Measurements from ENCODE around the gene TERF2IP.

TERF2IP gene

GRCh38 chr16:75695708-75696107 lies 48.1 kb downstream of the TERF2IP start:
- ATAC-seq, result no peak
- TF ChIP-seq BACH2 (CRISPR knock-in tag; IDR thresholded peaks at IDR 0.05; ENCODE audit: borderline replicate concordance) (no peak), CSRNP3 (CRISPR knock-in tag; IDR thresholded peaks at IDR 0.05) (no peak), OSR1 (CRISPR knock-in tag; IDR thresholded peaks at IDR 0.05) (no peak), PPARA (CRISPR knock-in tag; IDR thresholded peaks at IDR 0.05; ENCODE audit: borderline replicate concordance) (no peak), ZFP30 (CRISPR knock-in tag; IDR thresholded peaks at IDR 0.05) (no peak), TCF4 (CRISPR knock-in tag; IDR thresholded peaks at IDR 0.05; ENCODE audit: borderline replicate concordance) (no peak), ARNTL (CRISPR knock-in tag; IDR thresholded peaks at IDR 0.05; ENCODE audit: borderline replicate concordance, low read depth) (no peak), ZC3H10 (CRISPR knock-in tag; IDR thresholded peaks at IDR 0.05) (no peak)

GRCh38 chr16:75697571-75697970 lies 50.0 kb downstream of the TERF2IP start:
- ATAC-seq, result no peak
- no peak for TF ChIP-seq TSHZ2 (CRISPR knock-in tag; IDR thresholded peaks at IDR 0.05)
- TF ChIP-seq GLIS3 (CRISPR knock-in tag; IDR thresholded peaks at IDR 0.05), result no peak
- TF ChIP-seq CSRNP3 (CRISPR knock-in tag; IDR thresholded peaks at IDR 0.05), result no peak
- TF ChIP-seq ZNF8 (CRISPR knock-in tag; IDR thresholded peaks at IDR 0.05), result no peak
- no peak for TF ChIP-seq CSDC2 (CRISPR knock-in tag; IDR thresholded peaks at IDR 0.05)
- TF ChIP-seq PATZ1 (CRISPR knock-in tag; IDR thresholded peaks at IDR 0.05; ENCODE audit: borderline replicate concordance), result no peak
- TF ChIP-seq ZNF565 (CRISPR knock-in tag; conservative IDR thresholded peaks at IDR 0.05; ENCODE audit: low read depth), result no peak
- no peak for TF ChIP-seq CREB5 (CRISPR knock-in tag; IDR thresholded peaks at IDR 0.05; ENCODE audit: low read depth)
- TF ChIP-seq PPARA (CRISPR knock-in tag; IDR thresholded peaks at IDR 0.05; ENCODE audit: borderline replicate concordance), result no peak
- no peak for TF ChIP-seq ESRRG (CRISPR knock-in tag; IDR thresholded peaks at IDR 0.05)
- TF ChIP-seq OSR1 (CRISPR knock-in tag; IDR thresholded peaks at IDR 0.05), result no peak

GRCh38 chr16:75701361-75701760 lies 53.8 kb downstream of the TERF2IP start, which contains the start of gene DUXB:
TSS of gene DUXB (minus strand) at chr16:75701461. CDS start at chr16:75701418, 43 bp downstream.
- ATAC-seq, result no peak

GRCh38 chr16:75702242-75702641 lies 54.7 kb downstream of the TERF2IP start:
- ATAC-seq, result no peak
- no peak for TF ChIP-seq ZNF70 (CRISPR knock-in tag; IDR thresholded peaks at IDR 0.05)
- no peak for TF ChIP-seq TCF4 (CRISPR knock-in tag; IDR thresholded peaks at IDR 0.05; ENCODE audit: borderline replicate concordance)
- no peak for TF ChIP-seq ZNF8 (CRISPR knock-in tag; IDR thresholded peaks at IDR 0.05)
- TF ChIP-seq ESRRG (CRISPR knock-in tag; IDR thresholded peaks at IDR 0.05), result no peak
- TF ChIP-seq ZC3H10 (CRISPR knock-in tag; IDR thresholded peaks at IDR 0.05), result no peak
- no peak for TF ChIP-seq TSHZ2 (CRISPR knock-in tag; IDR thresholded peaks at IDR 0.05)
- TF ChIP-seq PATZ1 (CRISPR knock-in tag; IDR thresholded peaks at IDR 0.05; ENCODE audit: borderline replicate concordance), result no peak
- no peak for TF ChIP-seq ZNF565 (CRISPR knock-in tag; conservative IDR thresholded peaks at IDR 0.05; ENCODE audit: low read depth)
- TF ChIP-seq ARNTL (CRISPR knock-in tag; IDR thresholded peaks at IDR 0.05; ENCODE audit: borderline replicate concordance, low read depth), result no peak
- no peak for TF ChIP-seq RARB (CRISPR knock-in tag; IDR thresholded peaks at IDR 0.05)
- TF ChIP-seq OSR1 (CRISPR knock-in tag; IDR thresholded peaks at IDR 0.05), result no peak
- no peak for TF ChIP-seq ISL1 (CRISPR knock-in tag; IDR thresholded peaks at IDR 0.05)

More at GRCh38 chr16:75701361-75701760, 53.8 kb downstream of the TERF2IP start, which contains the start of gene DUXB:
- TF ChIP-seq SNAI2 (CRISPR knock-in tag; IDR thresholded peaks at IDR 0.05), result no peak
- TF ChIP-seq BACH2 (CRISPR knock-in tag; IDR thresholded peaks at IDR 0.05; ENCODE audit: borderline replicate concordance), result no peak
